Activated T-cell treated with anti-CD3 and anti-CD28 coated beads, Interleukin-2, amount 50 U/mL, for 24 hours (primary cell): ENCODE results near the gene DEDD.

ENCODE experiments used
- DNase-seq: peaks from one replicate; pipeline ENCODE4 v3.0.0-alpha.2; 2020
- H3K27ac Mint-ChIP-seq: 2 replicates; pipeline ENCODE4 v1.8.0; 2020; ENCODE audit warnings: mild to moderate bottlenecking, mixed read lengths
- H3K27me3 Mint-ChIP-seq: 2 replicates; pipeline ENCODE4 v1.8.0; 2020; ENCODE audit warnings: mixed read lengths
- H3K36me3 Mint-ChIP-seq: 2 replicates; pipeline ENCODE4 v1.8.0; 2020; ENCODE audit warnings: low read depth, mixed read lengths
- H3K4me1 Mint-ChIP-seq: 2 replicates; pipeline ENCODE4 v1.8.0; 2020; ENCODE audit warnings: low read depth, mixed read lengths
- H3K4me3 Mint-ChIP-seq: 2 replicates; pipeline ENCODE4 v1.8.0; 2020; ENCODE audit warnings: mild to moderate bottlenecking, moderate library complexity, mixed read lengths
- H3K9me3 Mint-ChIP-seq: 2 replicates; pipeline ENCODE4 v1.8.0; 2020; ENCODE audit warnings: mixed read lengths

DEDD gene

GRCh38 chr1:161132410-161133219 lies at the start of gene DEDD:
TSS of gene DEDD (minus strand) at chr1:161132667. CDS start at chr1:161124462, 8,205 bp downstream.
- Mint-ChIP-seq H3K4me1 (peaks cover 48% of the 10 kb centered on the region), H3K4me3 (no peak within 1 kb of the TSS), H3K27me3 (no peaks in the 10 kb centered on the region), H3K9me3 (no peaks in the 10 kb centered on the region), H3K36me3 (peaks cover 53% of the 10 kb centered on the region), H3K27ac (no peak within 1 kb of the TSS)
- DNase-seq = peak; percentile 93

GRCh38 chr1:161182214-161182613 lies 49.7 kb upstream of the DEDD start:
- Mint-ChIP-seq H3K27me3 (no peaks in the 10 kb centered on the region), H3K9me3 (peaks cover 3% of the 10 kb centered on the region), H3K27ac (peak overlapping the region; percentile 96), H3K36me3 (peaks cover 4% of the 10 kb centered on the region), H3K4me3 (peak overlapping the region; percentile 60), H3K4me1 (peaks cover 81% of the 10 kb centered on the region)
- DNase-seq = peak; percentile 65

GRCh38 chr1:161180639-161181038 lies 48.2 kb upstream of the DEDD start:
- Mint-ChIP-seq H3K27ac (peak overlapping the region; percentile 35), H3K27me3 (no peaks in the 10 kb centered on the region), H3K9me3 (no peaks in the 10 kb centered on the region), H3K4me1 (peaks cover 75% of the 10 kb centered on the region), H3K4me3 (no peak overlapping the region), H3K36me3 (peaks cover 19% of the 10 kb centered on the region)
- DNase-seq = no peak

- no peaks in the 10 kb centered on the region for H3K9me3 Mint-ChIP-seq
- DNase-seq = no peak
- H3K4me3 Mint-ChIP-seq = no peak overlapping the region
- no peak overlapping the region for H3K27ac Mint-ChIP-seq
- peaks cover 29% of the 10 kb centered on the region for H3K36me3 Mint-ChIP-seq
- peaks cover 76% of the 10 kb centered on the region for H3K4me1 Mint-ChIP-seq
- H3K27me3 Mint-ChIP-seq = no peaks in the 10 kb centered on the region
Measured at GRCh38 chr1:161179698-161180097, 47.2 kb upstream of the DEDD start.

- H3K27me3 Mint-ChIP-seq = no peaks in the 10 kb centered on the region
- H3K27ac Mint-ChIP-seq = peak overlapping the region; percentile 99
- H3K4me1 Mint-ChIP-seq = peaks cover 73% of the 10 kb centered on the region
- peaks cover 47% of the 10 kb centered on the region for H3K36me3 Mint-ChIP-seq
- H3K9me3 Mint-ChIP-seq = no peaks in the 10 kb centered on the region
- peak overlapping the region; percentile 94 for H3K4me3 Mint-ChIP-seq
- DNase-seq = peak; percentile 48
Measured at GRCh38 chr1:161177936-161178244, 45.4 kb upstream of the DEDD start.

GRCh38 chr1:161177112-161177935 lies 44.9 kb upstream of the DEDD start, which contains the start of gene B4GALT3:
TSS of gene B4GALT3 (minus strand) at chr1:161177507. CDS start at chr1:161176060, 1,447 bp downstream.
- H3K4me3 Mint-ChIP-seq = peak within 1 kb of the TSS; percentile 94
- peaks cover 53% of the 10 kb centered on the region for H3K36me3 Mint-ChIP-seq
- H3K9me3 Mint-ChIP-seq = no peaks in the 10 kb centered on the region
- peak; percentile 100 for DNase-seq
- H3K4me1 Mint-ChIP-seq = peaks cover 71% of the 10 kb centered on the region
- H3K27me3 Mint-ChIP-seq = no peaks in the 10 kb centered on the region
- H3K27ac Mint-ChIP-seq = peak within 1 kb of the TSS; percentile 99

GRCh38 chr1:161176468-161177111 lies 44.1 kb upstream of the DEDD start:
- Mint-ChIP-seq H3K27ac (peak overlapping the region; percentile 99), H3K4me1 (peaks cover 65% of the 10 kb centered on the region), H3K36me3 (peaks cover 57% of the 10 kb centered on the region)

GRCh38 chr1:161175771-161176453 lies 43.4 kb upstream of the DEDD start:
- H3K4me3 Mint-ChIP-seq = peak overlapping the region; percentile 94
- peaks cover 60% of the 10 kb centered on the region for H3K4me1 Mint-ChIP-seq
- no peaks in the 10 kb centered on the region for H3K9me3 Mint-ChIP-seq
- no peaks in the 10 kb centered on the region for H3K27me3 Mint-ChIP-seq
- H3K27ac Mint-ChIP-seq = peak overlapping the region; percentile 99
- peaks cover 64% of the 10 kb centered on the region for H3K36me3 Mint-ChIP-seq
- no peak for DNase-seq

More at GRCh38 chr1:161176468-161177111, 44.1 kb upstream of the DEDD start:
- H3K27me3 Mint-ChIP-seq = no peaks in the 10 kb centered on the region
- peak overlapping the region; percentile 94 for H3K4me3 Mint-ChIP-seq
- no peaks in the 10 kb centered on the region for H3K9me3 Mint-ChIP-seq
- no peak for DNase-seq

GRCh38 chr1:161174911-161175310 lies 42.4 kb upstream of the DEDD start:
- Mint-ChIP-seq H3K27ac (peak overlapping the region; percentile 99), H3K9me3 (no peaks in the 10 kb centered on the region), H3K4me1 (peaks cover 52% of the 10 kb centered on the region), H3K27me3 (no peaks in the 10 kb centered on the region), H3K4me3 (no peak overlapping the region), H3K36me3 (peaks cover 72% of the 10 kb centered on the region)
- no peak for DNase-seq

- DNase-seq = no peak
- H3K4me3 Mint-ChIP-seq = no peak overlapping the region
- no peaks in the 10 kb centered on the region for H3K9me3 Mint-ChIP-seq
- H3K27ac Mint-ChIP-seq = peak overlapping the region; percentile 66
- H3K4me1 Mint-ChIP-seq = peaks cover 52% of the 10 kb centered on the region
- H3K27me3 Mint-ChIP-seq = no peaks in the 10 kb centered on the region
- H3K36me3 Mint-ChIP-seq = peaks cover 84% of the 10 kb centered on the region
Measured at GRCh38 chr1:161173711-161174110, 41.2 kb upstream of the DEDD start.

- peak overlapping the region; percentile 71 for H3K27ac Mint-ChIP-seq
- H3K4me1 Mint-ChIP-seq = peaks cover 52% of the 10 kb centered on the region
- peaks cover 90% of the 10 kb centered on the region for H3K36me3 Mint-ChIP-seq
- H3K4me3 Mint-ChIP-seq = no peak overlapping the region
- no peaks in the 10 kb centered on the region for H3K9me3 Mint-ChIP-seq
- DNase-seq = no peak
- no peaks in the 10 kb centered on the region for H3K27me3 Mint-ChIP-seq
Measured at GRCh38 chr1:161172776-161173376, 40.4 kb upstream of the DEDD start.

- peaks cover 92% of the 10 kb centered on the region for H3K36me3 Mint-ChIP-seq
- no peaks in the 10 kb centered on the region for H3K27me3 Mint-ChIP-seq
- H3K9me3 Mint-ChIP-seq = no peaks in the 10 kb centered on the region
- H3K4me3 Mint-ChIP-seq = no peak overlapping the region
- H3K27ac Mint-ChIP-seq = peak overlapping the region; percentile 82
- H3K4me1 Mint-ChIP-seq = peaks cover 51% of the 10 kb centered on the region
- DNase-seq = no peak
Measured at GRCh38 chr1:161172349-161172748, 39.9 kb upstream of the DEDD start.

- Mint-ChIP-seq H3K9me3 (no peaks in the 10 kb centered on the region), H3K27ac (peak overlapping the region; percentile 82), H3K36me3 (peaks cover 89% of the 10 kb centered on the region), H3K4me3 (no peak overlapping the region), H3K27me3 (no peaks in the 10 kb centered on the region), H3K4me1 (peaks cover 57% of the 10 kb centered on the region)
- no peak for DNase-seq
Measured at GRCh38 chr1:161171696-161172095, 39.2 kb upstream of the DEDD start.

GRCh38 chr1:161171191-161171590 lies 38.7 kb upstream of the DEDD start:
- Mint-ChIP-seq H3K9me3 (no peaks in the 10 kb centered on the region), H3K4me1 (peaks cover 52% of the 10 kb centered on the region), H3K27ac (peak overlapping the region; percentile 79), H3K27me3 (no peaks in the 10 kb centered on the region), H3K4me3 (no peak overlapping the region), H3K36me3 (peaks cover 88% of the 10 kb centered on the region)
- DNase-seq = no peak
